ENCODE results near the gene SLC34A3.

SLC34A3 gene

GRCh38 chr9:137263506-137263905, 32.8 kb downstream of the SLC34A3 start:
- DNase-seq: no peak

GRCh38 chr9:137264067-137264466, 33.4 kb downstream of the SLC34A3 start:
- DNase-seq: no peak

- no peak for DNase-seq
Observed at GRCh38 chr9:137265496-137266161, 34.9 kb downstream of the SLC34A3 start.

- no peak for DNase-seq
Observed at GRCh38 chr9:137266162-137266527, 35.4 kb downstream of the SLC34A3 start.

- DNase-seq: no peak
Observed at GRCh38 chr9:137266585-137267453, 36.1 kb downstream of the SLC34A3 start.

GRCh38 chr9:137267933-137268355, 37.2 kb downstream of the SLC34A3 start:
- DNase-seq: no peak

- DNase-seq: peak; percentile 16
Observed at GRCh38 chr9:137268538-137269201, 38.0 kb downstream of the SLC34A3 start.

GRCh38 chr9:137269231-137269772, 38.6 kb downstream of the SLC34A3 start:
- DNase-seq: no peak

GRCh38 chr9:137270929-137271695, 40.4 kb downstream of the SLC34A3 start:
- DNase-seq: no peak

GRCh38 chr9:137271696-137272076, 41.0 kb downstream of the SLC34A3 start:
- DNase-seq: no peak

- no peak for DNase-seq
Observed at GRCh38 chr9:137272241-137273094, 41.8 kb downstream of the SLC34A3 start.

GRCh38 chr9:137273095-137273490, 42.4 kb downstream of the SLC34A3 start:
- no peak for DNase-seq

GRCh38 chr9:137273611-137274320, 43.1 kb downstream of the SLC34A3 start:
- no peak for DNase-seq

GRCh38 chr9:137275203-137275587, 44.5 kb downstream of the SLC34A3 start:
- no peak for DNase-seq

GRCh38 chr9:137275588-137276472, 45.1 kb downstream of the SLC34A3 start:
- DNase-seq: no peak

GRCh38 chr9:137276473-137277328, 46.0 kb downstream of the SLC34A3 start:
- peak; percentile 93 for DNase-seq

GRCh38 chr9:137277329-137278041, 46.8 kb downstream of the SLC34A3 start, which contains the start of gene TOR4A:
TOR4A (plus strand) TSS chr9:137277726; CDS start chr9:137278690, 964 bp downstream.
- peak; percentile 92 for DNase-seq

- DNase-seq: peak; percentile 65
Observed at GRCh38 chr9:137278061-137278701, 47.5 kb downstream of the SLC34A3 start.

Data from OCI-M1 (cell line).